Stimulated activated naive CD4-positive, alpha-beta T cell treated with Interleukin-2 at 50 U/mL for 16 hours (primary cell): ENCODE measurements around the gene PYM1.
"Not testable (repeated sequence)": the region's sequence is repeated elsewhere in the genome, so short reads cannot be mapped to it uniquely, and the experiment has no call there.

Source experiments
- DNase-seq: peaks from one replicate; lab custom pipeline; 2025; lab: John Stamatoyannopoulos, UW

The PYM1 gene

GRCh38 chr12:55908726-55909512, 18.8 kb downstream of the PYM1 start:
- DNase-seq = no peak

DNA sequence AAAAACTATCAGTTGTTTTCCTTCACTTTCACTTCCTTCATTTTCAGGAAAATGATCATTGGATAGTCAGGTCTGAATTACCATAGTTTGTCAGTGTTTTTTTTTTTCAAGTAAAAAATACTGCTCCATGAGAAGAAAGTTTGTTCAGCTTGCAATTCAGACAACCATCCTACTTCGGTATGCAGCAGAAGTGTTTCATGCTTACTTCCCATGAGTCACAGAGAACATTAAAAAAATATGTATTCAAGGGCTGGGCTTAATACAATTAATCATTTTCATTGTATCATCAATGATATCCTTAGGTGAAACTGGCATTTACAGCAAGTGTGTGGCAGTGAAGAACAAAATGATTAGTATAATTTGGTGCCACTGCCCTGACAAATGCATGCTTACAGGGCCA, 21.6 kb downstream of the PYM1 start:
- no peak for DNase-seq

DNA sequence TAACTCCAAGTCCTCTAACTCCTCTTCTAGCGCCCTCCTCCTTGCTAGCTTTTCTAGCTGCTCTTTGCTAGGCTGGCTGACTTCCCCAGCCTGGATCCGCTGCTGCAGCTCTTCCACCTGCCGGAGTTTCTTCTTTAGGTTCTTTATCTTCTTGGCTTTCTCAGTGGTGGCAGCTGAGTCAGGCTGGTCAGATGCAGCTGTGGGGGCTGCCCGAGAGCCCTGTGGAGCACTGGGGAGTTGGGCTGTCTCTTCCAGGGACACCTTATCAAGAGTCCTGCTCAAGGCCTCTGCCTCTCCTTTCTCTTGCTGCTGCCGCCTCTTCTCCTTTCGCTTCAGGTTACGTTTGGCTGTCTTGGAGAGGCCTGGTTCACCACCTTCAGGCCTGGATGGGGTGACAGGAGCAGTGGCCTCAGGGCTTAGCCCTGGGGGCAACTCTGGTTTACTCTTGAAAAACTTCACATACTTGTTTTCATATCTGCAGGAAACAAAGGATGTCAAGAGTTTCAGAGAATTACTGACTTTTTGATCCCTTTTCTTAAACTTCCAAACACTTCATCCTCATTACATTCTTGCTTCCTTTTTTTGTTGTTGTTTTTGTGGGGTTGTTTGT, 25.7 kb downstream of the PYM1 start:
- DNase-seq = no peak

DNA sequence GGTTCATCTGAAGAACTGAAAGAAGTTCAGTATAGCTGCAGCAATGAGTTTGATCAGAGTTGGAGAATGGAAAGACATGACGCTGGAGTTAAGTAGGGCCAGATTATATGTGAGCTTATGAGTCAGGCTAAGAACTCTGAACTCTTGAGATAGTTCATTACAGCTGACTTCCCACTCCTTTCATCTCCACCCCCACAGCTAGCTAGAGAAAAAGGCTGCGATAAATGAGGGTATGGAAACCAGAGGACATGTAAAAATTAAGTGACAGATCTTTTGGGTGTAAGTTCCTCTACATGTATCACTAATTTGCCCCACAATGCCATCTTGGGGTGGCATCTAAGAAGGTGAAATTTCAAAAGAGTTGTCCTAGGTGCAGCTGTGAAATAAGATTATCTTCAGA, 28.6 kb downstream of the PYM1 start:
- peak; percentile 5 for DNase-seq

- no peak for DNase-seq
Observed at GRCh38 chr12:55893723-55894122, 34.0 kb downstream of the PYM1 start.

GRCh38 chr12:55891310-55891709, 36.4 kb downstream of the PYM1 start:
- DNase-seq = no peak

DNA sequence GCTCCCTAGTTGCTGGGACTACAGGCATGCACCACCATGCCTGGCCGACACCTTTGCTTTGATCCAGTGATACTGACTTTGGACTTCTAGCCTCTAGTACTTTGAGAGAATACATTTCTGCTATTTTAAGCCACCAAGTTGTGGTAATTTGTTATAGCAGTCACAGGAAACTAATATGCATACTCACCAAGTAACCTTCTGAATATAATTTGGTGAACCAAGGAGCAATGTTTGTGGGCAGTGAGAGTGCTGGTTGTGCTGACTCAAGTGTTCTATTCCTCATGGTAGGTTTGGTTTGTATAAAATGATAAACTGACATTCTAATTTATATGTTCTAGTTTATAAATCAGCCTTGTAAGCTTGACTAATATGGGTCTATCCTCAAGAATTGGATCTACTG, 42.6 kb downstream of the PYM1 start:
- DNase-seq = no peak

- no peak for DNase-seq
Observed at GRCh38 chr12:55877824-55878223, 49.9 kb downstream of the PYM1 start.

DNA sequence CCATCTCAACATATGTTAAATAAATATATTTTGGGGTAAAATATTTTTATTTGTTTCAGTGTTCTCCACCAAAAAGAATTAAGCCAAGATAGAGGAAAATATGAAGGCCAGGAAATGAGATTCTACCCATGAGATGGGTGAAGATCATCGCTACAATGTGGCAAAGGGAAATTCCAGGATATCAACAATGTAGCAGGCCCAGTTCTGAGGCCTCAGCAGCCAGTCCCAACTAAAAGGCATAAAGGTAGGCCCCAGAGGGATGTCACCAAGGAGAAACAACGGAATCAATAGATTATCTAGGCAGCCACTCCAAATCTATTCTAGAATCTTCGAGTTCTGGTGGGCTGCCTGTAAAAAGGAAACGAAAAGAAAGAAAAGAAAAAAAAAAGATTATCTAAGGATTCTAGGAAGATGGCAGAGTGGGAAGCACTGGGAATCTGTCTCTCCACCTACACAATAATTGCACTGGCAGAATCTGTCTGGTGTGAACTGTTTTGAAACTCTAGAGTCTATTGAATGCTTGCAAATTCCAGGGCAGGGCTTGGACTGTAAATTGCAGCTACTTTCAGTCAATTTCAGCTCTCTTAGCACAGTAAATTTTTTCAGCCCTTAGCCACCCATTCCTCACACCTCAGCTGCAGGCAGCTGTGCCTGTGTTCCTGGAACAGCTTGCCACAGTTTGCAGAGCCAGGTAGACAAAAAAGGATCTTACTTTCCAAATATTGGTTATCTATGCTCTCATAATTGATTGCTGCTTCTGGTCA, 51.8 kb downstream of the PYM1 start:
- DNase-seq = no peak

DNA sequence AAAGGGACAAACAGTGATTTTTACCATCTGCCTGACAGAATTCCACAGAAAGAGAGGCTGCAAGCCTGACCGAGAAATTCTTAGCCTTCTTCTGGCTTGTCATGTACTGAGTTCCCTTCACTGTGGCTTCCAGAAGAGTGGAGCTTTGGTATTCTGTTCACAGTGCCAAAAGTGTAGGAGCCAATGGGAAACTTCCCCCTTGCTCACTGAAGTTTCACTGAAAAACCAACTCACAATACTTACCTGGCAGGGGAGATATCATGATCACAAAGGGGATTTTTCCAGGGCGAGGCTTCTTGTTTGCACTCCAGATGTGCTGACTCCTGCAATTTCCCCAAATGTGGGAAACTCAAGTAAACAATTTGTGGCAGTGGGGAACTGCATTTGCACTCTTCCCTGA, 53.3 kb downstream of the PYM1 start:
- no peak for DNase-seq

GRCh38 chr12:55866454-55867004, 61.2 kb downstream of the PYM1 start:
- not testable (repeated sequence) for DNase-seq

- no peak for DNase-seq
Observed at GRCh38 chr12:55865327-55865726, 62.4 kb downstream of the PYM1 start.

GRCh38 chr12:55862931-55863330, 64.8 kb downstream of the PYM1 start:
- not testable (repeated sequence) for DNase-seq

DNA sequence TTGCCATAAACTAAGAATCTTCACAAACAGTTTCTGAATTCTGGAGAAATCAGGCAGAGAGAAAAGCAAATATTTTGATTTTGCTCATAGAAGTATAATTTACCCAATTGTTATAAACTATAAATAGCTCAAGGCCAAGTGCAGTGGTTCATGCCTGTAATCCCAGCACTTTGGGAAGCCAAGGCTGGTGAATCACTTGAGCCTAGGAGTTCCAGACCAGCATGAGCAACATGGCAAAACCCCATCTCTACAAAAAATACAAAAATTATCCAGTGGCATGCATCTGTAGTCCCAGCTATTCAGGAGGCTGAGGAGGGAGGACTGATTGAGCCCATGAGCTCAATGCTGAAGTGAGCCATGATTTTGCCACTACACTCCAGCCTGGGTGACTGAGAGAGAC, 65.4 kb downstream of the PYM1 start:
- no peak for DNase-seq

DNA sequence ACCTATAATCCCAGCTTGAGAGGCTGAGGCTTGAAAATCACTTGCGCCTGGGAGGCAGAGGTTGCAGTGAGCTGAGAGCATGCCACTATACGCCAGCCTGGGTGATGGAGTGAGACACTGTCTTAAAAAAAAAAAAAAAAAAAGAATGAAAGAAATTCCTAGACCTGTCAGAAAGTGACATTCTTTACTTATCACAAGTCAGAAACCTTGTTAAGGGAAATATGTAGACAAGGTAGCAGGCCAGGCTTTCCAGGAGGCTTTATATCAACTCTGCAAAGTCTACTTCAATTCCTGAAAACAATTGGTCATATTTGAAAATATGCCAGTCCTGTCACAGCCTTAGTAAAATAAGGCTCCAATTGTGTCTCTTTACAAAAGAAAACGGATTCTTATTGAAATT, 65.8 kb downstream of the PYM1 start:
- no peak for DNase-seq

DNA sequence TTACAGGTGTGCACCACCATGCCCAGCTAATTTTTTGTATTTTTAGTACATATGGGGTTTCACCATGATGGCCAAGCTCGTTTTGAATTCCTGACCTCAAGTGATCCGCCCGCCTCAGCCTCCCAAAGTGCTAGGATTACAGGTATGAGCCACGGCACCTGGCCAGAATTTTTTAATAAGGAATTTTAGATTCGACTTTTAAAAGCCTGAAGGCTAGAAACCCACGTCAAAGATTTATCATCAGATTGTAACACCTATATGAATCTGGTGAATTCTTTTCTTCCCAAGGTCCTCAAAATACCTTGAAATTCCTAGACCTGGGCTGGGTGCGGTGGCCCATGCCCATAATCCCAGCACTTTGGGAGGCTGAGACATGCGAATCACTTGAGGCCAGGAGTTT, 66.3 kb downstream of the PYM1 start:
- no peak for DNase-seq

- no peak for DNase-seq
Observed at GRCh38 chr12:55852740-55853139, 75.0 kb downstream of the PYM1 start.
